CD4-positive, alpha-beta T cell treated with Interferon gamma for 1 hour (primary cell): Measurements from ENCODE around the gene GPANK1.

Source experiments
- DNase-seq: peaks from one replicate; pipeline ENCODE4 v3.0.0-alpha.2; 2020

The GPANK1 gene

GRCh38 chr6:31661262-31662123 is 3.3 kb downstream of the GPANK1 start:
- no peak for DNase-seq

- DNase-seq, result peak; percentile 76
These were observed 4.2 kb downstream of the GPANK1 start, which contains the start of gene C6orf47 for GRCh38 chr6:31660381-31661261. C6orf47 (minus strand) TSS chr6:31660778; CDS start chr6:31659947, 831 bp downstream.

GRCh38 chr6:31659649-31660380 is 5.0 kb downstream of the GPANK1 start:
- no peak for DNase-seq

- no peak for DNase-seq
These were observed 5.7 kb downstream of the GPANK1 start for GRCh38 chr6:31658983-31659648.

GRCh38 chr6:31658158-31658688 is 6.6 kb downstream of the GPANK1 start:
- no peak for DNase-seq

GRCh38 chr6:31657406-31658157 is 7.2 kb downstream of the GPANK1 start:
- DNase-seq, result no peak

GRCh38 chr6:31655349-31656237 is 9.2 kb downstream of the GPANK1 start, which contains the start of gene APOM:
APOM (plus strand) TSS chr6:31655894; CDS start chr6:31655967, 73 bp downstream.
- DNase-seq, result no peak

GRCh38 chr6:31654574-31655348 is 10.0 kb downstream of the GPANK1 start:
- DNase-seq, result no peak

- DNase-seq, result peak; percentile 89
These were observed 11.7 kb downstream of the GPANK1 start for GRCh38 chr6:31652925-31653724.

GRCh38 chr6:31651602-31652191 is 13.1 kb downstream of the GPANK1 start:
- DNase-seq, result no peak

GRCh38 chr6:31645325-31645724 is 19.5 kb downstream of the GPANK1 start:
- no peak for DNase-seq

- no peak for DNase-seq
These were observed 20.9 kb downstream of the GPANK1 start for GRCh38 chr6:31643818-31644454.

- no peak for DNase-seq
These were observed 21.8 kb downstream of the GPANK1 start for GRCh38 chr6:31642798-31643570.

- no peak for DNase-seq
These were observed 23.4 kb downstream of the GPANK1 start for GRCh38 chr6:31641370-31641769.

GRCh38 chr6:31640612-31641011 is 24.2 kb downstream of the GPANK1 start:
- no peak for DNase-seq

- DNase-seq, result no peak
These were observed 25.3 kb downstream of the GPANK1 start for GRCh38 chr6:31639449-31639861.

- no peak for DNase-seq
These were observed 25.8 kb downstream of the GPANK1 start for GRCh38 chr6:31639043-31639442.
